H1 (cell line): ENCODE results near the gene TCIRG1. TPM values are rescaled to one million over a fixed set of nuclear protein-coding genes. Genes with fewer than 3 reads are reported as not detected.

Experiments
- CTCF ChIA-PET: fragments of 300-600 bp; sonication (Branson Sonifier 250); formaldehyde crosslinking; loops from one replicate; lab custom pipeline; 2021; ENCODE audit not compliant: partially characterized antibody; lab: Charles Lee
- POLR2A ChIA-PET: fragments of 300-600 bp; sonication (Branson Sonifier 250); formaldehyde crosslinking; loops from one replicate; lab custom pipeline; 2021; ENCODE audit warnings: inconsistent platforms; ENCODE audit not compliant: partially characterized antibody; lab: Charles Lee
- DNase-seq, 2 experiments: peaks; one replicate each; pipeline versions ENCODE4 v3.0.0 to v3.0.0-alpha.2; 2010 to 2022; ENCODE audit warnings: low spot score in 2 of 2, low read depth in 1 of 2, mixed read lengths in 1 of 2
- FAIRE-seq: peaks from 2 replicates; lab custom pipeline; 2011; peaks lifted over from hg19 to GRCh38; lab: Jason Lieb, UNC
- H2AFZ ChIP-seq: 2 replicates; pipeline ENCODE4 v1.8.1; 2012; ENCODE audit warnings: low read length, inconsistent platforms
- H2AK5ac ChIP-seq: 2 replicates; pipeline ENCODE4 v1.6.1; 2013; ENCODE audit warnings: low read depth, low read length
- H2BK120ac ChIP-seq: replicated peaks from 2 replicates; pipeline ENCODE3; 2013; ENCODE audit warnings: low read depth, low read length, inconsistent platforms
- H2BK12ac ChIP-seq: 2 replicates; pipeline ENCODE4 v1.6.1; 2013; ENCODE audit warnings: low read depth, low read length
- H2BK15ac ChIP-seq: 2 replicates; pipeline ENCODE4 v1.6.1; 2013; ENCODE audit warnings: low read length
- H2BK20ac ChIP-seq: 2 replicates; pipeline ENCODE4 v1.6.1; 2013; ENCODE audit warnings: low read length
- H2BK5ac ChIP-seq: 2 replicates; pipeline ENCODE4 v1.6.1; 2013; ENCODE audit warnings: low read depth, low read length
- H3K14ac ChIP-seq: 2 replicates; pipeline ENCODE4 v1.6.1; 2013; ENCODE audit warnings: inconsistent platforms; ENCODE audit not compliant: insufficient read length
- H3K18ac ChIP-seq: 2 replicates; pipeline ENCODE4 v1.6.1; 2013; ENCODE audit warnings: low read length; ENCODE audit errors: extremely low read depth
- H3K23ac ChIP-seq: 2 replicates; pipeline ENCODE4 v1.6.1; 2013; ENCODE audit warnings: inconsistent platforms; ENCODE audit not compliant: insufficient read length
- H3K23me2 ChIP-seq: 2 replicates; pipeline ENCODE4 v1.6.1; 2013; ENCODE audit warnings: low read depth, low read length
- H3K27ac ChIP-seq: 2 replicates; pipeline ENCODE4 v1.6.1; 2011; ENCODE audit warnings: low read depth, low read length, inconsistent platforms
- H3K27me3 ChIP-seq, 4 experiments: replicated peaks in 1 of 4; 1 replicate in 1 of 4; 2 replicates in 3 of 4; pipeline versions ENCODE4 v1.6.1 to v1.8.1; 2011 to 2013; ENCODE audit warnings: low read length in 3 of 4, mild to moderate bottlenecking in 3 of 4, inconsistent platforms in 2 of 4, mixed read lengths in 2 of 4, moderate library complexity in 1 of 4; ENCODE audit not compliant: control insufficient read depth in 3 of 4, insufficient read depth in 3 of 4; ENCODE audit errors: extremely low read depth in 1 of 4
- H3K36me3 ChIP-seq, 4 experiments: 2 replicates each; pipeline versions ENCODE4 v1.6.1 to v1.8.1; 2011 to 2013; ENCODE audit warnings: mild to moderate bottlenecking in 4 of 4, low read length in 3 of 4, moderate library complexity in 2 of 4, control low read depth in 1 of 4, inconsistent platforms in 1 of 4; ENCODE audit not compliant: insufficient read depth in 4 of 4, control insufficient read depth in 2 of 4
- H3K4ac ChIP-seq: replicated peaks from 2 replicates; pipeline ENCODE3; 2013; ENCODE audit warnings: low read length, low read depth, mixed read lengths, inconsistent platforms; ENCODE audit not compliant: insufficient read length
- H3K4me1 ChIP-seq, 4 experiments: replicated peaks in 1 of 4; 1 replicate in 1 of 4; 2 replicates in 3 of 4; pipeline versions ENCODE4 v1.6.1 to v1.8.1; 2011 to 2013; ENCODE audit warnings: low read length in 3 of 4, inconsistent platforms in 2 of 4, mixed read lengths in 1 of 4; ENCODE audit not compliant: insufficient read depth in 4 of 4, control insufficient read depth in 3 of 4
- H3K4me2 ChIP-seq, 2 experiments: 2 replicates each; pipeline versions ENCODE4 v1.6.1 to v1.8.1; 2011 to 2013; ENCODE audit warnings: low read depth in 2 of 2, low read length in 2 of 2, control low read depth in 1 of 2, inconsistent platforms in 1 of 2, mild to moderate bottlenecking in 1 of 2; ENCODE audit not compliant: insufficient read depth in 1 of 2
- H3K4me3 ChIP-seq, 4 experiments: fragments of 200-600, 300-600 bp in 1 of 4; sonication (generic), shearing (Covaris generic), sonication (Bioruptor Twin) in 1 of 4; 2 replicates each; pipeline versions ENCODE4 v1.5.1 to v1.8.1; 2011 to 2016; ENCODE audit warnings: low read length in 4 of 4, low read depth in 3 of 4, control low read depth in 2 of 4, inconsistent platforms in 2 of 4, mild to moderate bottlenecking in 2 of 4, mixed read lengths in 1 of 4, moderate library complexity in 1 of 4; ENCODE audit not compliant: insufficient read depth in 2 of 4; ENCODE audit errors: extremely low read depth in 1 of 4
- H3K56ac ChIP-seq: replicated peaks from 2 replicates; pipeline ENCODE3; 2013; ENCODE audit warnings: low read depth, mild to moderate bottlenecking, mixed read lengths, low read length, inconsistent platforms; ENCODE audit not compliant: insufficient read length
- H3K79me1 ChIP-seq: 2 replicates; pipeline ENCODE4 v1.6.1; 2013; ENCODE audit warnings: low read depth, low read length, control low read depth
- H3K79me2 ChIP-seq, 2 experiments: 2 replicates each; pipeline versions ENCODE4 v1.6.1 to v1.8.1; 2012 to 2013; ENCODE audit warnings: low read length in 2 of 2, mild to moderate bottlenecking in 2 of 2, inconsistent platforms in 1 of 2; ENCODE audit not compliant: insufficient read depth in 2 of 2, control insufficient read depth in 1 of 2
- H3K9ac ChIP-seq, 4 experiments: replicated peaks in 1 of 4; 1 replicate in 1 of 4; 2 replicates in 3 of 4; pipeline versions ENCODE4 v1.6.1 to v1.8.1; 2011 to 2013; ENCODE audit warnings: low read depth in 3 of 4, low read length in 3 of 4, control low read depth in 2 of 4, mild to moderate bottlenecking in 2 of 4, moderate library complexity in 2 of 4, inconsistent platforms in 1 of 4; ENCODE audit errors: extremely low read depth in 1 of 4
- H3K9me3 ChIP-seq, 2 experiments: 2 replicates each; pipeline versions ENCODE4 v1.6.1 to v1.8.1; 2012 to 2013; ENCODE audit warnings: mild to moderate bottlenecking in 2 of 2, moderate library complexity in 2 of 2, control low read depth in 1 of 2, inconsistent platforms in 1 of 2, low read depth in 1 of 2, low read length in 1 of 2, mixed read lengths in 1 of 2; ENCODE audit not compliant: insufficient read depth in 2 of 2
- H4K20me1 ChIP-seq, 2 experiments: replicated peaks in 1 of 2; 2 replicates each; pipeline versions ENCODE3 to v1.8.1; 2011 to 2013; ENCODE audit warnings: inconsistent platforms in 2 of 2, low read length in 2 of 2, mild to moderate bottlenecking in 1 of 2; ENCODE audit not compliant: insufficient read depth in 2 of 2, control insufficient read depth in 1 of 2
- H4K5ac ChIP-seq: 2 replicates; pipeline ENCODE4 v1.6.1; 2013; ENCODE audit warnings: low read length, low read depth, mixed read lengths, inconsistent platforms; ENCODE audit not compliant: insufficient read length
- H4K8ac ChIP-seq: 2 replicates; pipeline ENCODE4 v1.8.0; 2013; ENCODE audit warnings: mild to moderate bottlenecking, moderate library complexity, low read length, inconsistent platforms; ENCODE audit not compliant: insufficient read depth; ENCODE audit errors: extremely low read depth
- H4K91ac ChIP-seq: replicated peaks from 2 replicates; pipeline ENCODE3; 2013; ENCODE audit warnings: low read length, mixed read lengths, inconsistent platforms; ENCODE audit not compliant: insufficient read length
- ASH2L ChIP-seq: fragments of 200-600, 300-600 bp; sonication (generic); IDR thresholded peaks from one replicate; pipeline ENCODE4 v1.7.1; 2017; ENCODE audit warnings: low read length
- CHD1 ChIP-seq: IDR thresholded peaks from 2 replicates; pipeline ENCODE4 v1.6.1; 2012; ENCODE audit warnings: low read depth, low read length, improper control_type of control experiment
- CREB1 ChIP-seq: IDR thresholded peaks from 2 replicates; pipeline ENCODE4 v1.6.1; 2012; ENCODE audit warnings: inconsistent platforms
- GTF2F1 ChIP-seq: IDR thresholded peaks from 2 replicates; pipeline ENCODE4 v1.6.1; 2012; ENCODE audit warnings: low read depth, low read length, improper control_type of control experiment, borderline replicate concordance
- KDM4A ChIP-seq: IDR thresholded peaks from one replicate; pipeline ENCODE4 v1.7.1; 2012; ENCODE audit warnings: low read depth, mild to moderate bottlenecking, moderate library complexity, low read length, inconsistent platforms; ENCODE audit not compliant: severe bottlenecking
- POLR2AphosphoS5 ChIP-seq: IDR thresholded peaks from 2 replicates; pipeline ENCODE4 v1.6.1; 2011; ENCODE audit warnings: low read depth, low read length
- SAP30 ChIP-seq: fragments of 300-600 bp; sonication (generic); IDR thresholded peaks from 2 replicates; pipeline ENCODE4 v1.7.1; 2012; ENCODE audit warnings: low read length, moderate library complexity, mild to moderate bottlenecking, inconsistent platforms; ENCODE audit not compliant: insufficient read depth, insufficient replicate concordance
- SIN3A ChIP-seq, 2 experiments: IDR thresholded peaks in 1 of 2; conservative IDR thresholded peaks in 1 of 2; 2 replicates each; pipeline ENCODE4 v1.6.1; 2011 to 2012; ENCODE audit warnings: low read length in 2 of 2, improper control_type of control experiment in 1 of 2, low read depth in 1 of 2, mild to moderate bottlenecking in 1 of 2
- SIRT6 ChIP-seq: IDR thresholded peaks from one replicate; pipeline ENCODE4 v1.7.1; 2012; ENCODE audit warnings: low read length, inconsistent platforms
- SP2 ChIP-seq: IDR thresholded peaks from 2 replicates; pipeline ENCODE4 v1.6.1; 2012; ENCODE audit warnings: mild to moderate bottlenecking, low read length, inconsistent platforms
- TBP ChIP-seq: IDR thresholded peaks from 2 replicates; pipeline ENCODE4 v1.6.1; 2011; ENCODE audit warnings: low read depth, low read length, improper control_type of control experiment
- WGBS, 2 experiments: shearing (Covaris generic) in 1 of 2; methylation state at CpG; one replicate each; pipeline versions ENCODE4 v1.1.6 to v1.1.7; 2013 to 2015; ENCODE audit warnings: low lambda C conversion rate in 2 of 2, mixed read lengths in 2 of 2, inconsistent platforms in 1 of 2, low coverage in 1 of 2, missing lambda C conversion rate in 1 of 2; ENCODE audit not compliant: insufficient replicate concordance in 2 of 2, insufficient coverage in 1 of 2, insufficient read length in 1 of 2; ENCODE audit errors: extremely low coverage in 1 of 2, missing lambda C conversion rate in 1 of 2; 5-methylcytosine and 5-hydroxymethylcytosine counted together
- polyA plus RNA-seq, 7 experiments: library from polyadenylated mRNA; depleted of rRNA in 3 of 7; stranded (reverse) in 5 of 7; unstranded in 2 of 7; fragments of >200 nt in 5 of 7; fragments of 200-250 nt in 2 of 7; gene quantifications; 1 replicate in 5 of 7; 2 replicates in 1 of 7; 4 replicates in 1 of 7; pipeline versions ENCODE4 v1.2.1 to v1.2.3, GENCODE V29; 2011 to 2013; ENCODE audit warnings: missing spikeins in 2 of 7, mixed read lengths in 2 of 7
- total RNA-seq: library from RNA; stranded (reverse); fragmentation: NEBNext Ultra II Directional; extraction: Animal tissue kit (Norgen Biotek cat#: 25700); gene quantifications from 2 replicates; pipeline ENCODE4 v1.2.1, GENCODE V29; 2021
- TF ChIP-seq, protein P1 (sequence below), 3 experiments: IDR thresholded peaks; 1 replicate in 2 of 3; 2 replicates in 1 of 3; pipeline versions ENCODE4 v1.5.1 to v1.6.1; 2011; ENCODE audit warnings: low read length in 3 of 3, mild to moderate bottlenecking in 3 of 3, inconsistent platforms in 2 of 3, low read depth in 1 of 3, moderate library complexity in 1 of 3; ENCODE audit not compliant: insufficient read depth in 1 of 3; ENCODE audit errors: control extremely low read depth in 1 of 3

TCIRG1 gene
- total and polyA plus RNA-seq, 2 of the 8 experiments (the other 6 are each of a cell fraction or from before 2014, with no cell fraction given): 25.3 to 39.6 TPM

- 90% methylated on average over 4 of the region's 4 CpGs; no CpG with 5 or more reads in 1 of the 2 experiments for WGBS, 2 experiments
- Histone ChIP-seq H3K56ac (no peak overlapping the region), H3K18ac (no peak overlapping the region), H3K36me3 (peaks cover 0 to 18% (median 4%) of the 10 kb centered on the region in 4 experiments; a peak in 5 of 8 replicates), H2BK15ac (no peak overlapping the region), H3K23ac (no peak overlapping the region), H4K8ac (no peak overlapping the region), H3K4me2 (no peak overlapping the region), H3K4me3 (no peak overlapping the region), H3K27me3 (no peaks in the 10 kb centered on the region), H3K27ac (no peak overlapping the region), H2BK20ac (no peak overlapping the region), H3K4me1 (no peaks in the 10 kb centered on the region), H2AFZ (no peak overlapping the region), H3K4ac (no peak overlapping the region), H2BK120ac (no peak overlapping the region), H3K79me2 (peaks cover 0 to 84% of the 10 kb centered on the region in 2 experiments; a peak in 3 of 4 replicates), H3K9ac (no peak overlapping the region), H3K79me1 (peaks cover 4% of the 10 kb centered on the region), H3K9me3 (no peaks in the 10 kb centered on the region), H4K91ac (no peak overlapping the region), H4K20me1 (peaks cover 10 to 11% of the 10 kb centered on the region in 2 experiments), H3K23me2 (no peaks in the 10 kb centered on the region), H3K14ac (no peak overlapping the region), H2BK5ac (no peak overlapping the region), H4K5ac (no peak overlapping the region), H2AK5ac (no peak overlapping the region), H2BK12ac (no peak overlapping the region)
- no peak for DNase-seq
- POLR2A ChIA-PET: interaction anchor here (0.5 to 2.2 kb wide), 3 partner anchors 11 to 38 kb away, joined by 4 to 9 read pairs (median 7); no protein-coding TSS in a partner anchor
- FAIRE-seq: no peak
- CTCF ChIA-PET: interaction anchor here (1.2 to 1.3 kb wide), 2 partner anchors 35 to 603 kb away, joined by 3 read pairs; no protein-coding TSS in a partner anchor
- no peak for TF ChIP-seq POLR2AphosphoS5
- no peak for TF ChIP-seq ASH2L
- TF ChIP-seq SIN3A (conservative IDR thresholded peaks at IDR 0.05 in 1 of 2, IDR thresholded peaks at IDR 0.05 in 1 of 2; ENCODE audit: low read depth in 1 of 2, low read length in 2 of 2): no peak
- TF ChIP-seq CREB1: no peak
- no peak for TF ChIP-seq TBP
- TF ChIP-seq GTF2F1: no peak
- no peak for TF ChIP-seq SAP30
- TF ChIP-seq KDM4A: no peak
- TF ChIP-seq, protein P1, sequence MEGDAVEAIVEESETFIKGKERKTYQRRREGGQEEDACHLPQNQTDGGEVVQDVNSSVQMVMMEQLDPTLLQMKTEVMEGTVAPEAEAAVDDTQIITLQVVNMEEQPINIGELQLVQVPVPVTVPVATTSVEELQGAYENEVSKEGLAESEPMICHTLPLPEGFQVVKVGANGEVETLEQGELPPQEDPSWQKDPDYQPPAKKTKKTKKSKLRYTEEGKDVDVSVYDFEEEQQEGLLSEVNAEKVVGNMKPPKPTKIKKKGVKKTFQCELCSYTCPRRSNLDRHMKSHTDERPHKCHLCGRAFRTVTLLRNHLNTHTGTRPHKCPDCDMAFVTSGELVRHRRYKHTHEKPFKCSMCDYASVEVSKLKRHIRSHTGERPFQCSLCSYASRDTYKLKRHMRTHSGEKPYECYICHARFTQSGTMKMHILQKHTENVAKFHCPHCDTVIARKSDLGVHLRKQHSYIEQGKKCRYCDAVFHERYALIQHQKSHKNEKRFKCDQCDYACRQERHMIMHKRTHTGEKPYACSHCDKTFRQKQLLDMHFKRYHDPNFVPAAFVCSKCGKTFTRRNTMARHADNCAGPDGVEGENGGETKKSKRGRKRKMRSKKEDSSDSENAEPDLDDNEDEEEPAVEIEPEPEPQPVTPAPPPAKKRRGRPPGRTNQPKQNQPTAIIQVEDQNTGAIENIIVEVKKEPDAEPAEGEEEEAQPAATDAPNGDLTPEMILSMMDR (IDR thresholded peaks at IDR 0.05; ENCODE audit: control extremely low read depth in 1 of 3, insufficient read depth in 1 of 3, low read depth in 1 of 3, low read length in 3 of 3): no peak
- no peak for TF ChIP-seq SP2
- no peak for TF ChIP-seq SIRT6
- no peak for TF ChIP-seq CHD1
Observed at GRCh38 chr11:68093565-68093964, 54.7 kb downstream of the TCIRG1 start.
